ENCODE measurements around the gene LAMB3. TPM values are rescaled to one million over a fixed set of nuclear protein-coding genes. Genes with fewer than 3 reads are reported as not detected.

The LAMB3 gene
- total RNA-seq, 4 donors from 2014 or later: 0.13 to 11.6 (median 0.35) TPM

- H3K4me1 ChIP-seq: no peaks in the 10 kb centered on the region
- 68 to 76% methylated on average over 2 to 4 of the region's 4 CpGs for WGBS, 2 donors (ENCODE audit: low coverage in 1 of 2)
- no peak for ATAC-seq
- TF ChIP-seq POLR2A (IDR thresholded peaks at IDR 0.05): no peak
- TF ChIP-seq POLR2AphosphoS5 (IDR thresholded peaks at IDR 0.05): no peak
- TF ChIP-seq CTCF (IDR thresholded peaks at IDR 0.05): no peak
- TF ChIP-seq EP300 (IDR thresholded peaks at IDR 0.05): no peak
- H3K36me3 ChIP-seq: no peaks in the 10 kb centered on the region
- H3K27me3 ChIP-seq: no peaks in the 10 kb centered on the region
- H3K4me3 ChIP-seq: no peak overlapping the region
- no peaks in the 10 kb centered on the region for H3K9me3 ChIP-seq
- no peak overlapping the region for H3K27ac ChIP-seq
These were observed 38.6 kb downstream of the LAMB3 start for GRCh38 chr1:209613400-209614150.

GRCh38 chr1:209612646-209613399 lies 39.4 kb downstream of the LAMB3 start:
- Histone ChIP-seq H3K4me3 (no peak overlapping the region), H3K27me3 (no peaks in the 10 kb centered on the region), H3K4me1 (no peaks in the 10 kb centered on the region), H3K36me3 (no peaks in the 10 kb centered on the region), H3K27ac (no peak overlapping the region), H3K9me3 (no peaks in the 10 kb centered on the region)
- ATAC-seq: no peak
- WGBS, 2 donors (ENCODE audit: low coverage in 1 of 2): 69 to 80% methylated on average over 6 to 7 of the region's 12 CpGs
- TF ChIP-seq POLR2A (IDR thresholded peaks at IDR 0.05) (no peak), POLR2AphosphoS5 (IDR thresholded peaks at IDR 0.05) (no peak), EP300 (IDR thresholded peaks at IDR 0.05) (no peak), CTCF (IDR thresholded peaks at IDR 0.05) (no peak)

- TF ChIP-seq EP300 (IDR thresholded peaks at IDR 0.05) (no peak), POLR2AphosphoS5 (IDR thresholded peaks at IDR 0.05) (no peak), POLR2A (IDR thresholded peaks at IDR 0.05) (no peak), CTCF (IDR thresholded peaks at IDR 0.05) (no peak)
- Histone ChIP-seq H3K27ac (no peak overlapping the region), H3K27me3 (no peaks in the 10 kb centered on the region), H3K36me3 (no peaks in the 10 kb centered on the region), H3K4me1 (no peaks in the 10 kb centered on the region), H3K4me3 (no peak overlapping the region), H3K9me3 (no peaks in the 10 kb centered on the region)
- ATAC-seq: no peak
- 76% methylated on average over 5 of the region's 13 CpGs; no CpG with 5 or more reads in 1 of the 2 donors for WGBS, 2 donors (ENCODE audit: low coverage in 1 of 2)
These were observed 40.3 kb downstream of the LAMB3 start for GRCh38 chr1:209611771-209612570.

GRCh38 chr1:209610631-209610905 lies 41.7 kb downstream of the LAMB3 start:
- H3K4me3 ChIP-seq: no peak overlapping the region
- no peak for TF ChIP-seq CTCF (IDR thresholded peaks at IDR 0.05)
- TF ChIP-seq POLR2AphosphoS5 (IDR thresholded peaks at IDR 0.05): no peak
- TF ChIP-seq EP300 (IDR thresholded peaks at IDR 0.05): no peak
- no peak for TF ChIP-seq POLR2A (IDR thresholded peaks at IDR 0.05)

More at GRCh38 chr1:209610631-209610905, 41.7 kb downstream of the LAMB3 start:
- Histone ChIP-seq H3K4me1 (no peaks in the 10 kb centered on the region), H3K27me3 (no peaks in the 10 kb centered on the region), H3K36me3 (no peaks in the 10 kb centered on the region), H3K27ac (no peak overlapping the region), H3K9me3 (no peaks in the 10 kb centered on the region)
- 100% methylated on average over 1 of the region's 3 CpGs; no CpG with 5 or more reads in 1 of the 2 donors for WGBS, 2 donors (ENCODE audit: low coverage in 1 of 2)
- ATAC-seq: no peak
